HCT116 (cell line): ENCODE measurements around the gene MAP3K7CL. TPM values are rescaled to one million over a fixed set of nuclear protein-coding genes. Genes with fewer than 3 reads are reported as not detected.

Experiments
- ATAC-seq: fragments of 200-7000 bp; cut with Tn5 transposase; 2 replicates; pipeline ENCODE4 v1.9.1; 2020; ENCODE audit warnings: mild to moderate bottlenecking, moderate library complexity
- BruUV-seq: library from RNA; stranded (reverse); fragments of 400-500 nt; replicated peaks from 2 replicates; lab custom pipeline; 2021; lab: Mats Ljungman, UMichigan
- CTCF ChIA-PET: fragments of 300-600 bp; sonication (Branson Sonifier 250); formaldehyde crosslinking; loops from one replicate; lab custom pipeline; 2021; ENCODE audit warnings: antibody characterized with exemption; lab: Charles Lee
- POLR2A ChIA-PET: fragments of 300-600, 350-600 bp; sonication (Branson Sonifier 250); formaldehyde crosslinking; loops from one replicate; lab custom pipeline; 2021; ENCODE audit warnings: antibody characterized with exemption; lab: Charles Lee
- RAD21 ChIA-PET, 2 experiments: fragments of 300-600 bp; sonication (Branson Sonifier 250); formaldehyde crosslinking; loops; one replicate each; lab custom pipeline; 2023; ENCODE audit warnings: low total read pairs in 2 of 2; ENCODE audit not compliant: uncharacterized antibody in 2 of 2, unreplicated experiment in 2 of 2, low non-redundant PET in 1 of 2; lab: Charles Lee
- DNase-seq: peaks from one replicate; pipeline ENCODE4 v3.0.0-alpha.2; 2010; ENCODE audit warnings: low read depth, low spot score
- H2AFZ ChIP-seq: fragments of 200-600 bp; shearing (Covaris generic), sonication (generic); 2 replicates; pipeline ENCODE4 v1.6.1; 2017; ENCODE audit warnings: low read depth, mixed run types, mixed read lengths, antibody characterized with exemption, low read length; ENCODE audit not compliant: poor library complexity, severe bottlenecking
- H3K27ac ChIP-seq: 2 replicates; pipeline ENCODE4 v1.5.1; 2012; ENCODE audit warnings: low read depth, low read length
- H3K27me3 ChIP-seq: fragments of 200-600 bp; sonication (generic); 2 replicates; pipeline ENCODE4 v1.6.1; 2016; ENCODE audit warnings: mixed run types, low read length, mixed read lengths; ENCODE audit not compliant: insufficient read depth
- H3K36me3 ChIP-seq, 2 experiments: fragments of 200-500 bp in 1 of 2; fragments of 200-600 bp in 1 of 2; sonication (Bioruptor generic) in 1 of 2; sonication (generic) in 1 of 2; 2 replicates each; pipeline versions ENCODE4 v1.5.1 to v1.6.1; 2014 to 2016; ENCODE audit warnings: low read length in 2 of 2, inconsistent platforms in 1 of 2, mixed read lengths in 1 of 2, mixed run types in 1 of 2; ENCODE audit not compliant: insufficient read depth in 2 of 2, control insufficient read depth in 1 of 2
- H3K4me1 ChIP-seq, 2 experiments: fragments of 200-600 bp in 1 of 2; sonication (generic) in 1 of 2; 2 replicates each; pipeline versions ENCODE4 v1.5.1 to v1.6.1; 2012 to 2017; ENCODE audit warnings: low read length in 2 of 2, inconsistent platforms in 1 of 2, mild to moderate bottlenecking in 1 of 2, mixed read lengths in 1 of 2, mixed run types in 1 of 2, moderate library complexity in 1 of 2; ENCODE audit not compliant: insufficient read depth in 2 of 2, control insufficient read depth in 1 of 2
- H3K4me2 ChIP-seq: fragments of 200-600 bp; sonication (generic); 2 replicates; pipeline ENCODE4 v1.6.1; 2017; ENCODE audit warnings: mixed run types, low read length, mixed read lengths
- H3K4me3 ChIP-seq, 2 experiments: fragments of 200-600 bp in 1 of 2; sonication (generic) in 1 of 2; replicated peaks in 1 of 2; 2 replicates each; pipeline ENCODE4 v1.5.1; 2011 to 2016; ENCODE audit warnings: low read length in 2 of 2, control low read depth in 1 of 2, low read depth in 1 of 2, mild to moderate bottlenecking in 1 of 2, mixed read lengths in 1 of 2, mixed run types in 1 of 2
- H3K79me2 ChIP-seq: fragments of 200-600 bp; sonication (generic); 2 replicates; pipeline ENCODE4 v1.6.1; 2017; ENCODE audit warnings: mild to moderate bottlenecking, mixed run types, low read length, moderate library complexity, mixed read lengths; ENCODE audit not compliant: insufficient read depth
- H3K9ac ChIP-seq: fragments of 200-600 bp; sonication (generic); 2 replicates; pipeline ENCODE4 v1.6.1; 2016; ENCODE audit warnings: low read length, mixed read lengths
- H3K9me2 ChIP-seq: fragments of 200-600 bp; sonication (generic), shearing (Covaris generic); 2 replicates; pipeline ENCODE4 v1.6.1; 2017; ENCODE audit warnings: mixed run types, mild to moderate bottlenecking, moderate library complexity; ENCODE audit not compliant: insufficient read depth
- H3K9me3 ChIP-seq, 2 experiments: fragments of 200-500 bp in 1 of 2; fragments of 200-600 bp in 1 of 2; sonication (Bioruptor generic) in 1 of 2; sonication (generic) in 1 of 2; 2 replicates each; pipeline ENCODE4 v1.6.1; 2014 to 2017; ENCODE audit warnings: low read length in 2 of 2, mixed read lengths in 2 of 2, inconsistent platforms in 1 of 2, low read depth in 1 of 2, mild to moderate bottlenecking in 1 of 2, mixed run types in 1 of 2, moderate library complexity in 1 of 2; ENCODE audit not compliant: control insufficient read depth in 1 of 2, insufficient read depth in 1 of 2
- H4K20me1 ChIP-seq: fragments of 200-600 bp; sonication (generic), shearing (Covaris generic); 2 replicates; pipeline ENCODE4 v1.6.1; 2017; ENCODE audit warnings: mixed run types, mild to moderate bottlenecking, moderate library complexity; ENCODE audit not compliant: insufficient read depth
- CBX3 ChIP-seq: IDR thresholded peaks from 2 replicates; pipeline ENCODE4 v1.6.1; 2012; ENCODE audit warnings: low read depth
- ELF1 ChIP-seq: IDR thresholded peaks from 2 replicates; pipeline ENCODE4 v1.6.1; 2012; ENCODE audit warnings: low read depth, borderline replicate concordance
- EZH2phosphoT487 ChIP-seq: fragments of 200-600 bp; IDR thresholded peaks from 2 replicates; pipeline ENCODE4 v1.6.1; 2018; ENCODE audit warnings: antibody characterized with exemption, borderline replicate concordance
- FOSL1 ChIP-seq: IDR thresholded peaks from 2 replicates; pipeline ENCODE4 v1.6.1; 2012; ENCODE audit warnings: low read depth
- POLR2A ChIP-seq: IDR thresholded peaks from 2 replicates; pipeline ENCODE4 v1.7.0; 2011; ENCODE audit warnings: borderline replicate concordance; ENCODE audit not compliant: insufficient read depth, insufficient read length; ENCODE audit errors: extremely low read depth
- SP1 ChIP-seq: IDR thresholded peaks from 2 replicates; pipeline ENCODE4 v1.6.1; 2012; ENCODE audit warnings: low read depth
- ZNF274 ChIP-seq: fragments of 200-500 bp; sonication (Bioruptor generic); IDR thresholded peaks from 2 replicates; pipeline ENCODE4 v1.6.1; 2014; ENCODE audit warnings: mild to moderate bottlenecking, low read depth, low read length, inconsistent platforms
- intact Hi-C: fragments of 100-400 bp; cut with micrococcal nuclease; formaldehyde crosslinking; loops from 2 replicates; pipeline ENCODE4 v1.10.0; 2022
- total RNA-seq: library from RNA; stranded (reverse); gene quantifications from one replicate; pipeline ENCODE4 v1.2.1, GENCODE V29; 2021; ENCODE audit not compliant: unreplicated experiment
- TF ChIP-seq, protein P1 (sequence below), 3 experiments: fragments of 200-600 bp in 1 of 3; sonication (generic) in 1 of 3; IDR thresholded peaks in 2 of 3; conservative IDR thresholded peaks in 1 of 3; 2 replicates each; pipeline ENCODE4 v1.5.1; 2012 to 2017; ENCODE audit warnings: low read depth in 2 of 3, low read length in 2 of 3, antibody characterized with exemption in 1 of 3, borderline replicate concordance in 1 of 3, control low read depth in 1 of 3, mild to moderate bottlenecking in 1 of 3, mixed read lengths in 1 of 3, mixed run types in 1 of 3, moderate library complexity in 1 of 3; ENCODE audit not compliant: insufficient read depth in 1 of 3
- TF ChIP-seq, protein P2 (sequence below): IDR thresholded peaks from 2 replicates; pipeline ENCODE4 v1.6.1; 2012

MAP3K7CL gene
- total RNA-seq, 1 experiment from 2014 or later, result 0.57 TPM

DNA sequence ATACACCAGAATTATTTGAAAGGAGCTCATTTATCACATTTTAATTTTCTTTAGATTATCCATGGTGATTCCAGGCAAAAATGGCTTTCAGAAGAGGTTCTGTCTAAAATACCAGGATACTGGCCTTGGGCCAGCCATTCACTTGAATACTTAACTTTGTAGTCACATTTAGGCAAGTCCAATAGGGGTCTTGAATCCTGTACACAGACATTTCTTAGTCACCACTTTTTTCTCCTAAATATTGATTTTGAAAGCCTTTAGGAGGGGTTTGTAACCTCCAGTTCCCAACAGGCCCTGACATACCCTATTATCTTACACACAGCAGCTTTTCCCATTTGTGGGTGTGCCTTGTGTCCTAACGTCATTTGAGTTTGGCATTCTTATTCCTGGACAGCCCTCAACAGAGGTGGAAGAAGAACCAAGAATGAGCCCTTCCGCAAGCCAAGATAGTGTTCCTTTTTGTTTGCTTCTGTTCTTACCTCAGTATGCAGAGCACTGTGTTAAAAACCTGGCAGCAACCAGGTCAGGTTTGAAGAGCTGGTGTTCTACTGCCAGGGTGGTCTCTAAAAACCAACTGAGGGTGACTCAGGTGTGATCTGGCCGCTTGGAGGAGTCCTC, 19.5 kb downstream of the MAP3K7CL start:
- ChIA-PET POLR2A (no interaction called here), CTCF (no interaction called here), RAD21 (no interaction called here)
- no peaks in the 10 kb centered on the region for H3K9me2 ChIP-seq
- no TSS peak for BruUV-seq
- H3K27me3 ChIP-seq, result no peaks in the 10 kb centered on the region
- DNase-seq (no peak), ATAC-seq (no peak)
- no peaks in the 10 kb centered on the region for H3K36me3 ChIP-seq
- peaks cover 0 to 11% of the 10 kb centered on the region in 2 experiments; a peak in 2 of 4 replicates for H3K4me1 ChIP-seq
- H2AFZ ChIP-seq, result no peak overlapping the region
- H3K79me2 ChIP-seq, result no peaks in the 10 kb centered on the region
- H4K20me1 ChIP-seq, result no peaks in the 10 kb centered on the region
- no peak overlapping the region for H3K27ac ChIP-seq
- H3K4me3 ChIP-seq, result no peak overlapping the region
- TF ChIP-seq SP1, result no peak
- TF ChIP-seq EZH2phosphoT487, result no peak
- TF ChIP-seq POLR2A, result no peak
- TF ChIP-seq ELF1, result no peak
- no peak for TF ChIP-seq CBX3
- TF ChIP-seq, protein P1, sequence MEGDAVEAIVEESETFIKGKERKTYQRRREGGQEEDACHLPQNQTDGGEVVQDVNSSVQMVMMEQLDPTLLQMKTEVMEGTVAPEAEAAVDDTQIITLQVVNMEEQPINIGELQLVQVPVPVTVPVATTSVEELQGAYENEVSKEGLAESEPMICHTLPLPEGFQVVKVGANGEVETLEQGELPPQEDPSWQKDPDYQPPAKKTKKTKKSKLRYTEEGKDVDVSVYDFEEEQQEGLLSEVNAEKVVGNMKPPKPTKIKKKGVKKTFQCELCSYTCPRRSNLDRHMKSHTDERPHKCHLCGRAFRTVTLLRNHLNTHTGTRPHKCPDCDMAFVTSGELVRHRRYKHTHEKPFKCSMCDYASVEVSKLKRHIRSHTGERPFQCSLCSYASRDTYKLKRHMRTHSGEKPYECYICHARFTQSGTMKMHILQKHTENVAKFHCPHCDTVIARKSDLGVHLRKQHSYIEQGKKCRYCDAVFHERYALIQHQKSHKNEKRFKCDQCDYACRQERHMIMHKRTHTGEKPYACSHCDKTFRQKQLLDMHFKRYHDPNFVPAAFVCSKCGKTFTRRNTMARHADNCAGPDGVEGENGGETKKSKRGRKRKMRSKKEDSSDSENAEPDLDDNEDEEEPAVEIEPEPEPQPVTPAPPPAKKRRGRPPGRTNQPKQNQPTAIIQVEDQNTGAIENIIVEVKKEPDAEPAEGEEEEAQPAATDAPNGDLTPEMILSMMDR (IDR thresholded peaks at IDR 0.05 in 2 of 3, conservative IDR thresholded peaks at IDR 0.05 in 1 of 3; ENCODE audit: borderline replicate concordance in 1 of 3, insufficient read depth in 1 of 3, low read depth in 2 of 3, low read length in 2 of 3), result no peak
- no peak for TF ChIP-seq ZNF274
- no peak for TF ChIP-seq FOSL1
- TF ChIP-seq, protein P2, sequence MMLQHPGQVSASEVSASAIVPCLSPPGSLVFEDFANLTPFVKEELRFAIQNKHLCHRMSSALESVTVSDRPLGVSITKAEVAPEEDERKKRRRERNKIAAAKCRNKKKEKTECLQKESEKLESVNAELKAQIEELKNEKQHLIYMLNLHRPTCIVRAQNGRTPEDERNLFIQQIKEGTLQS, result no peak
- H3K4me2 ChIP-seq, result no peak overlapping the region
- intact Hi-C loops, result no loop called here
- H3K9me3 ChIP-seq, result no peaks in the 10 kb centered on the region
- H3K9ac ChIP-seq, result no peak overlapping the region
